HG03103 (cell line): ENCODE measurements around the gene TMEM63C.
A peak's percentile ranks its signal among the peaks of the same experiment; 100 is the strongest.

Experiments
- ATAC-seq: cut with Tn5 transposase; IDR thresholded peaks from one replicate; pipeline ENCODE4 v1.9.1; 2021; ENCODE audit warnings: low read depth; ENCODE audit not compliant: unreplicated experiment

Gene TMEM63C

GRCh38 chr14:77220246-77221017, 38.8 kb downstream of the TMEM63C start:
- ATAC-seq = no peak

GRCh38 chr14:77221241-77221871, 39.8 kb downstream of the TMEM63C start:
- ATAC-seq = no peak

DNA sequence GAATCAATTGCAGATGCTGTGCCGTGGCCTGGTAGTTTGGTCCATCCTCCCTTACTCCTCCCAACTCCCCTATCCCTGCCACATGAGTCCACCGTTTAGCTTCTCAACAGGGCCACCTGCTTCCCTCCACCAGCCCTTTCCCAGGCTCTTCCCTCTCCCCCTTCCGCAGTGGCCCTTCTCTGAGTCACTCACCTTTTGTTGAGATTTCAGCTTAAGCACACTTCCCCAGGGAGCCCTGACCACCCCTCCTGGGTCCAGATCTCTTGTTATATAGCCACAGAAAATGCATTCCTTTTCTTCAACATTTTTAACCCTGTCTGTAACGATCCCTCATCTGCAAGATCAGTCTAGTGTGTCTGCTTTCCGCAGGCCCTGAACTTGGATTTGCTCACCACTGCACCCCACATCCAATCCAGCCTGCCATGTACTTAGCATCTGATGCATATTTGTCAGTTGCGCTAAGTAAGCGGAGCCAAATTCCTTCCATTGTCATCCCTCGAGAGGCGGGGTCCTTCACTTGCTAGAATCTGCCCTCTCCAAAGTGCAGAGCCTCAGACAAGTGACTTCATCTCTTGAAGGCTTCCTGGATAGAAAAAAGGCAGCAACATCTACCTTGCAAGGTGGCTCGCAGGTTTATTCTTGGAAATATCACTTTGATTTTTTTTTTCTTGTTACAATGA, 41.1 kb downstream of the TMEM63C start:
- no peak for ATAC-seq

- no peak for ATAC-seq
Measured at GRCh38 chr14:77224212-77224611, 42.6 kb downstream of the TMEM63C start.

GRCh38 chr14:77225254-77225653, 43.7 kb downstream of the TMEM63C start:
- ATAC-seq = no peak

- no peak for ATAC-seq
Measured at GRCh38 chr14:77225892-77226557, 44.4 kb downstream of the TMEM63C start.

- no peak for ATAC-seq
Measured at GRCh38 chr14:77228056-77228455, 46.5 kb downstream of the TMEM63C start.

GRCh38 chr14:77230914-77231313, 49.3 kb downstream of the TMEM63C start:
- ATAC-seq = no peak

GRCh38 chr14:77231721-77232120, 50.1 kb downstream of the TMEM63C start:
- ATAC-seq = no peak

DNA sequence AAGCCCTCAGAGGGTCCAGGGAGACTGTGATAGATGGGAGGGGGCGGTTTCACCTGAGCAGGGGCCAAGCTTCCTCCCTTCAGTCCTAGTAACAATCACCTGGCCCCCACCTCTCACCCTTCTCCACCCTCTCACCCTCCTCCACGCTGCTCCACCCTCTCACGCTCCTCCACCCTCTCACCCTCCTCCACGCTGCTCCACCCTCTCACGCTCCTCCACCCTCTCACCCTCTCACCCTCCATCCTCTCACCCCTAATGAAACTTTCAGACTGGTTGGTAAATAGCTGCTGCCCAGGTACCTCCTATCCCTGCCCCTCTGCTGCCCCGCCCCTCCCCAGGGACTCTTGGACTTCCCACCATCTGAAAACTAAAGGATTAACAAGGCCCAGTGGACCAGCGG, 55.2 kb downstream of the TMEM63C start:
- no peak for ATAC-seq

DNA sequence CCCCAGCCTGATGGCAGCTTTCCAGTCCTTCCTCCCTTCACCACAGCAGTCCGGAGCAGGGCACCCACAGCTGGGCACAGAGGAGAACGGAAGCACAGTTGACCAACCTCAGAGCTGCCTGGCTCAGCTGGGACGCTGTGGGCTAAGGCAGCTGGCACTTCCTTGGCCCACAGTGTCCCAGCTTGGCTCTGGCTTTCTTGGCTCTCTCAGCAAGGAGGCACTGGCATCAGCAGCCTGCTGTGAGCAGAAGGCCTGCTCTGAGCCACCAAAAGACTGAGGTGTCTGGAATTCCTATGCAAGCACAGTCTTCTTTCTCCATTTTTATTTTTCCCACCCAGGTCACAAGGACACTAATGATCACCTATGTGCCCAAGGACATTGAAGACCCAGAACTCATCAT, 56.8 kb downstream of the TMEM63C start:
- no peak for ATAC-seq

GRCh38 chr14:77238996-77239395, 57.4 kb downstream of the TMEM63C start:
- ATAC-seq = no peak

DNA sequence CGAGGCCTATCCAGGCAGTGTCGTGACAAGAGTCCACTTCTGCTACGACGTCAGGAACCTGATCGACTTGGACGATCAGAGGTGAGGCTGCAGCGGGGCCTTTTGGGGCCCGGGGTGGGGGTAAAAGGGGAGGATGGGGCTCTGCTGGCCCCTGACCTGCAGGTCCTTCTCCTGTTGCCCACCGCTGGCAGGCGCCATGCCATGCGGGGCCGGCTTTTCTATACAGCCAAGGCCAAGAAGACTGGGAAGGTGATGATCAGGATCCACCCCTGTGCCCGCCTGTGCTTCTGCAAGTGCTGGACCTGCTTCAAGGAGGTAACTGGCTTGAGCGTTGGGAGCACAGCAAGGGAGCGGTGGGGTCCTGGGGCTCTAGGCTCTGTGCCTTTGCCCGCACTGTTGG, 57.8 kb downstream of the TMEM63C start:
- no peak for ATAC-seq

DNA sequence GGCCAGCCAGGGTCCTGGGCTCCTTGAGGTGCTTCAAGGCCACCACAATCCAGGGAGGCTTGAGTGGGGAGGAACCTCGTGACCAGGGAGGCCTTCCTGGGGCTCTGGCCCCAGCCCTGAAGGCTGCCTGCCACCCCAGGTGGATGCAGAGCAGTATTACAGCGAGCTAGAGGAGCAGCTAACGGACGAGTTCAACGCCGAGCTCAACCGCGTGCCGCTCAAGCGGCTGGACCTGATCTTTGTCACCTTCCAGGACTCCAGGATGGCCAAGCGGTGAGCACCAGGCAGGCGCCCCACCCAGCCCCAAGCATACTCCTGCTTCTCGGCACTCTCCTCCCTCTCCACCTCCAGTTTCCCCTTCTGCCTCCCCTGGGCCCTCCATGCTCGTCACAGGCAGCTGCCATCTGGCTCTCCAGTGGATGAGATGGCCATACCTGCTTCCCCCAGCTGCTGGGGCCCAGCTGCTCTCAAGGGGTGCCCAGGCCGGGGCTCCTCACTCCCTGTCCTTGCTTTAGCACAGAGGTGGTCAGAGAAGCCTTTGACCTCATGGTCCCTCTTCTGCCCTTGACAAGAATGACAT, 58.8 kb downstream of the TMEM63C start:
- no peak for ATAC-seq

DNA sequence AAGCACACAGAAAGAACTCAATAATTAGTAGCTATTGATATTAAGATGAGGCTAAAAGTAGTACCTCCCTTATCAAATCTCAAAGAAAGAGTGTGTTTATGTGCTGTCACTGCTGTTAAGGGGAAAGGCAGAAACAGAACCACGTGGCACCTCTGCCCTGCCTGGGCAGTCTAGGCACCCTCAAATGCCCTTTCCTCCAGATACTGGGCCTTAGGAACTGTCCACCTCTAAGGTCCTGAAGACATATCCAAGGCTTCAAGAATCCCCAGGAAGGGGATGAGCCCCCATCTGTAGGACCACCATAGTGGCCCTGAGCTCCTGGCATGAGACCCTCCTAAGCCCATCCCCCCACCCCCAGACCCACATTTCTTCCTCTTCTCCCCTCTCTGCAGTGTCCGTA, 60.4 kb downstream of the TMEM63C start:
- no peak for ATAC-seq

- ATAC-seq = no peak
Measured at GRCh38 chr14:77242752-77243151, 61.2 kb downstream of the TMEM63C start.

GRCh38 chr14:77243853-77244252, 62.3 kb downstream of the TMEM63C start:
- peak; percentile 60 for ATAC-seq

- no peak for ATAC-seq
Measured at GRCh38 chr14:77245820-77246219, 64.2 kb downstream of the TMEM63C start.

GRCh38 chr14:77246784-77247183, 65.2 kb downstream of the TMEM63C start:
- ATAC-seq = no peak

- ATAC-seq = no peak
Measured at GRCh38 chr14:77248666-77249065, 67.1 kb downstream of the TMEM63C start.

DNA sequence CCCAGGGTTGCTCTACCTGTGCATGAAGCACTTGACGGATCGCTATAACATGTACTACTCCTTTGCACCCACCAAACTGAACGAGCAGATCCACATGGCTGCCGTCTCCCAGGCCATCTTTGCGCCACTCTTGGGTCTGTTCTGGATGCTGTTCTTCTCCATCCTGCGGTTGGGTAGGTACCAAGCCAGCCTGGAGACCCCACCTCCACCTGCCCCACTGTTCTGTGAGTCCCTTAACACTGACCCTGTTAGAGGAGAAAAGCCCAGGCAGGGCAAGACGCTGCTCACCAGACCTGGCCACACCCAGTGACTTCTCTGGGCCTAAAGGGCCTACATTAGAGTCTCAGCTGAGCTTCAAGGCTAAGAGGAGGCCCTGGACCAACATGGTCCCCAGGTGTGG, 67.7 kb downstream of the TMEM63C start:
- ATAC-seq = no peak
